A549 (cell line): ENCODE measurements around the gene NAA15. TPM values are rescaled to one million over a fixed set of nuclear protein-coding genes. Genes with fewer than 3 reads are reported as not detected.
A peak's percentile ranks its signal among the peaks of the same experiment; 100 is the strongest.

ENCODE experiments used
- ATAC-seq, 2 experiments: fragments of 200-7000 bp in 1 of 2; fragments of >200 bp in 1 of 2; cut with Nextera tagmentation in 1 of 2; cut with Tn5 transposase in 1 of 2; 3 replicates each; pipeline versions ENCODE4 v1.8.0 to v1.9.1; 2018 to 2020; ENCODE audit warnings: mild to moderate bottlenecking in 1 of 2, moderate library complexity in 1 of 2
- CTCF ChIA-PET: fragments of 300-600 bp; sonication (Branson Sonifier 250); formaldehyde crosslinking; extraction: SDS; loops from one replicate; lab custom pipeline; 2021; ENCODE audit warnings: antibody characterized with exemption, inconsistent platforms; lab: Yijun Ruan, JAX
- POLR2A ChIA-PET: fragments of 350-600 bp; formaldehyde crosslinking; extraction: SDS; loops from one replicate; lab custom pipeline; 2021; ENCODE audit warnings: antibody characterized with exemption, inconsistent platforms; lab: Yijun Ruan, JAX
- DNase-seq, 2 experiments: peaks; one replicate each; pipeline versions ENCODE4 v3.0.0 to v3.0.0-alpha.2; 2011 to 2016; ENCODE audit warnings: low read depth in 1 of 2, low spot score in 1 of 2
- FAIRE-seq: peaks from 2 replicates; lab custom pipeline; 2011; peaks lifted over from hg19 to GRCh38; lab: Jason Lieb, UNC
- H3K27ac ChIP-seq, 2 experiments: fragments of >200 bp; sonication (Bioruptor Twin); formaldehyde crosslinking; 3 replicates each; pipeline ENCODE4 v1.5.1; 2016 to 2017
- H3K4me1 ChIP-seq: fragments of >200 bp; sonication (Bioruptor Twin); formaldehyde crosslinking; 3 replicates; pipeline ENCODE4 v1.6.1; 2016
- H3K4me2 ChIP-seq: fragments of >200 bp; sonication (Bioruptor Twin); formaldehyde crosslinking; 3 replicates; pipeline ENCODE4 v1.6.1; 2016
- H3K4me3 ChIP-seq: fragments of >200 bp; sonication (Bioruptor Twin); formaldehyde crosslinking; 3 replicates; pipeline ENCODE4 v1.5.1; 2016
- H3K9me3 ChIP-seq: fragments of >200 bp; sonication (Bioruptor Twin); formaldehyde crosslinking; 3 replicates; pipeline ENCODE4 v1.6.1; 2016
- BHLHE40 ChIP-seq: IDR thresholded peaks from 2 replicates; pipeline ENCODE4 v1.6.1; 2012; ENCODE audit warnings: low read depth, low read length, inconsistent platforms
- CBX2 ChIP-seq: fragments of 200-600 bp; sonication (generic); IDR thresholded peaks from 2 replicates; pipeline ENCODE4 v1.6.1; 2016; ENCODE audit warnings: low read depth, mild to moderate bottlenecking, borderline replicate concordance
- CHD2 ChIP-seq: fragments of 150-350 bp; IDR thresholded peaks from 2 replicates; pipeline ENCODE4 v1.6.1; 2014; ENCODE audit warnings: low read length; ENCODE audit not compliant: partially characterized antibody
- CHD4 ChIP-seq: fragments of 200-600 bp; sonication (generic); IDR thresholded peaks from 2 replicates; pipeline ENCODE4 v1.6.1; 2016; ENCODE audit warnings: antibody characterized with exemption, mild to moderate bottlenecking, borderline replicate concordance
- EHF ChIP-seq: fragments of 250-450 bp; sonication (Bioruptor Pico); IDR thresholded peaks from 2 replicates; pipeline ENCODE4 v1.5.0; 2020; ENCODE audit warnings: mild to moderate bottlenecking
- EHMT2 ChIP-seq: fragments of 200-600 bp; sonication (generic); IDR thresholded peaks from 2 replicates; pipeline ENCODE4 v1.6.1; 2016; ENCODE audit warnings: antibody characterized with exemption, low read depth, mild to moderate bottlenecking, moderate library complexity
- FOSL2 ChIP-seq, 2 experiments: fragments of 450-650 bp in 1 of 2; fragments of >200 bp in 1 of 2; sonication (Bioruptor Twin) in 1 of 2; formaldehyde crosslinking; IDR thresholded peaks; 2 replicates each; pipeline versions ENCODE4 v1.5.0 to v1.6.1; 2016 to 2020; ENCODE audit warnings: mild to moderate bottlenecking in 1 of 2, moderate library complexity in 1 of 2
- GATA3 ChIP-seq: IDR thresholded peaks from 2 replicates; pipeline ENCODE4 v1.6.1; 2012; ENCODE audit warnings: borderline replicate concordance
- HOXA7 ChIP-seq: fragments of 250-450 bp; sonication (Bioruptor Pico); IDR thresholded peaks from 2 replicates; pipeline ENCODE4 v1.5.0; 2020; ENCODE audit warnings: mild to moderate bottlenecking, moderate library complexity
- JUN ChIP-seq, 2 experiments: fragments of >200 bp; sonication (Bioruptor Twin); formaldehyde crosslinking; IDR thresholded peaks; 2 replicates in 1 of 2; 3 replicates in 1 of 2; pipeline ENCODE4 v1.6.1; 2016 to 2017
- MAZ ChIP-seq: fragments of 150-350 bp; IDR thresholded peaks from 2 replicates; pipeline ENCODE4 v1.6.1; 2014; ENCODE audit warnings: antibody characterized with exemption, low read depth, low read length, borderline replicate concordance
- MYC ChIP-seq: IDR thresholded peaks from 2 replicates; pipeline ENCODE4 v1.6.1; 2012; ENCODE audit warnings: mild to moderate bottlenecking, inconsistent platforms, low read length, improper control_type of control experiment, borderline replicate concordance
- NR3C1 ChIP-seq: fragments of >200 bp; sonication (Bioruptor Twin); formaldehyde crosslinking; IDR thresholded peaks from 3 replicates; pipeline ENCODE4 v1.6.1; 2017
- RFX5 ChIP-seq: fragments of 450-650 bp; IDR thresholded peaks from 2 replicates; pipeline ENCODE4 v1.7.1; 2014; ENCODE audit warnings: antibody characterized with exemption, mild to moderate bottlenecking, moderate library complexity
- SMC3 ChIP-seq: fragments of >200 bp; sonication (Bioruptor Twin); formaldehyde crosslinking; IDR thresholded peaks from 3 replicates; pipeline ENCODE4 v1.6.1; 2018; ENCODE audit warnings: inconsistent platforms
- SREBF2 ChIP-seq: fragments of 450-650 bp; IDR thresholded peaks from 2 replicates; pipeline ENCODE4 v1.6.1; 2014; ENCODE audit warnings: mild to moderate bottlenecking, moderate library complexity
- TP53 ChIP-seq: fragments of 250-450 bp; sonication (Bioruptor Pico); IDR thresholded peaks from 2 replicates; pipeline ENCODE4 v1.5.0; 2021; ENCODE audit warnings: mild to moderate bottlenecking, moderate library complexity
- ZFP36 ChIP-seq: fragments of 450-650 bp; IDR thresholded peaks from 2 replicates; pipeline ENCODE4 v1.6.1; 2014; ENCODE audit warnings: borderline replicate concordance; ENCODE audit not compliant: partially characterized antibody
- WGBS: methylation state at CpG from one replicate; pipeline ENCODE4 v1.1.6; 2017; ENCODE audit errors: missing lambda C conversion rate; 5-methylcytosine and 5-hydroxymethylcytosine counted together
- polyA plus RNA-seq, 4 experiments: library from polyadenylated mRNA; depleted of rRNA in 3 of 4; stranded (reverse); fragments of >200 nt; fragmentation: RNase III in 1 of 4; extraction: RNeasy Plus Mini Kit Qiagen cat#74134 plus additional on column Dnase treatment in 1 of 4; gene quantifications; 2 replicates in 3 of 4; 3 replicates in 1 of 4; pipeline ENCODE4 v1.2.3, GENCODE V29; 2011 to 2017
- TF ChIP-seq, protein P1 (sequence below): fragments of >200 bp; sonication (Bioruptor Twin); formaldehyde crosslinking; IDR thresholded peaks from 3 replicates; pipeline ENCODE4 v1.5.1; 2016
- TF ChIP-seq, protein P2 (sequence below): IDR thresholded peaks from 2 replicates; pipeline ENCODE4 v1.6.1; 2012
- TF ChIP-seq, protein P3 (sequence below): fragments of 150-350 bp; IDR thresholded peaks from 2 replicates; pipeline ENCODE4 v1.6.1; 2014; ENCODE audit warnings: low read depth, mild to moderate bottlenecking, low read length
- TF ChIP-seq, protein P4 (sequence below): fragments of >200 bp; sonication (Bioruptor Twin); formaldehyde crosslinking; IDR thresholded peaks from 3 replicates; pipeline ENCODE4 v1.6.1; 2016
- TF ChIP-seq, protein P5 (sequence below): fragments of >200 bp; sonication (Bioruptor Twin); formaldehyde crosslinking; IDR thresholded peaks from 2 replicates; pipeline ENCODE4 v1.6.1; 2016

Gene NAA15
- polyA plus RNA-seq, 2 of the 4 experiments (the other 2 are of a cell fraction) = 29.2 to 45.2 TPM

DNA sequence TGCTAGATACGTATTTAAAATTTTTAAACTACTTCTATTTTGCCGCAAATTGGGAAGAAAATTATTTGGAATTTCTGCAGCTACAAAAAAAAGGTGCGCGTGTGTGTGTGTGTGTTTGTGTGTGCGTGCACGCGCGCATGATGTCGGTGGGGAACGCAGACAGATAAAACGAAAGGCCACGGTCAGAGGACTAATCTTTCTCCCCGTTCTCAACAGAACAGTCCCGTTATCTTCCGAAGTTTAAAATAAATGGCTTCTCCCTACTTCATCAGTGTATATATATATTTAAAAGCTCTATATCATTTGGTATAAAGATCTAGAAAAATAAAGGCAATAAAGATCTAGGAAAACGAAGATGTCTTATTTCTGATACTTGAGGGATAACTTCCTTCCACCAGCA is 22.8 kb upstream of the NAA15 start:
- WGBS = 93% methylated on average over 16 of the region's 16 CpGs
- Histone ChIP-seq H3K27ac (no peak overlapping the region), H3K4me2 (no peak overlapping the region), H3K4me3 (no peak overlapping the region), H3K9me3 (no peaks in the 10 kb centered on the region), H3K4me1 (0 out of 3 replicates have a peak, but pooled peaks cover 3% of the 10 kb centered on the region)
- DNase-seq = no peak
- no peak for FAIRE-seq
- ChIA-PET CTCF (no interaction called here), POLR2A (no interaction called here)
- TF ChIP-seq SREBF2 (no peak), GATA3 (no peak), CHD2 (no peak), SMC3 (no peak), CHD4 (no peak), RFX5 (no peak), FOSL2 (IDR thresholded peaks at IDR 0.05) (no peak), FOSL2 (CRISPR knock-in tag; IDR thresholded peaks at IDR 0.05) (no peak), JUN (IDR thresholded peaks at IDR 0.05) (no peak), MYC (no peak), MAZ (no peak), HOXA7 (CRISPR knock-in tag) (no peak), BHLHE40 (no peak), NR3C1 (no peak), TP53 (CRISPR knock-in tag) (no peak), ZFP36 (no peak)
- TF ChIP-seq, protein P1, sequence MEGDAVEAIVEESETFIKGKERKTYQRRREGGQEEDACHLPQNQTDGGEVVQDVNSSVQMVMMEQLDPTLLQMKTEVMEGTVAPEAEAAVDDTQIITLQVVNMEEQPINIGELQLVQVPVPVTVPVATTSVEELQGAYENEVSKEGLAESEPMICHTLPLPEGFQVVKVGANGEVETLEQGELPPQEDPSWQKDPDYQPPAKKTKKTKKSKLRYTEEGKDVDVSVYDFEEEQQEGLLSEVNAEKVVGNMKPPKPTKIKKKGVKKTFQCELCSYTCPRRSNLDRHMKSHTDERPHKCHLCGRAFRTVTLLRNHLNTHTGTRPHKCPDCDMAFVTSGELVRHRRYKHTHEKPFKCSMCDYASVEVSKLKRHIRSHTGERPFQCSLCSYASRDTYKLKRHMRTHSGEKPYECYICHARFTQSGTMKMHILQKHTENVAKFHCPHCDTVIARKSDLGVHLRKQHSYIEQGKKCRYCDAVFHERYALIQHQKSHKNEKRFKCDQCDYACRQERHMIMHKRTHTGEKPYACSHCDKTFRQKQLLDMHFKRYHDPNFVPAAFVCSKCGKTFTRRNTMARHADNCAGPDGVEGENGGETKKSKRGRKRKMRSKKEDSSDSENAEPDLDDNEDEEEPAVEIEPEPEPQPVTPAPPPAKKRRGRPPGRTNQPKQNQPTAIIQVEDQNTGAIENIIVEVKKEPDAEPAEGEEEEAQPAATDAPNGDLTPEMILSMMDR = no peak
- TF ChIP-seq, protein P2, sequence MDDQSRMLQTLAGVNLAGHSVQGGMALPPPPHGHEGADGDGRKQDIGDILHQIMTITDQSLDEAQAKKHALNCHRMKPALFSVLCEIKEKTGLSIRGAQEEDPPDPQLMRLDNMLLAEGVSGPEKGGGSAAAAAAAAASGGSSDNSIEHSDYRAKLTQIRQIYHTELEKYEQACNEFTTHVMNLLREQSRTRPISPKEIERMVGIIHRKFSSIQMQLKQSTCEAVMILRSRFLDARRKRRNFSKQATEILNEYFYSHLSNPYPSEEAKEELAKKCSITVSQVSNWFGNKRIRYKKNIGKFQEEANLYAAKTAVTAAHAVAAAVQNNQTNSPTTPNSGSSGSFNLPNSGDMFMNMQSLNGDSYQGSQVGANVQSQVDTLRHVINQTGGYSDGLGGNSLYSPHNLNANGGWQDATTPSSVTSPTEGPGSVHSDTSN = no peak
- TF ChIP-seq, protein P3, sequence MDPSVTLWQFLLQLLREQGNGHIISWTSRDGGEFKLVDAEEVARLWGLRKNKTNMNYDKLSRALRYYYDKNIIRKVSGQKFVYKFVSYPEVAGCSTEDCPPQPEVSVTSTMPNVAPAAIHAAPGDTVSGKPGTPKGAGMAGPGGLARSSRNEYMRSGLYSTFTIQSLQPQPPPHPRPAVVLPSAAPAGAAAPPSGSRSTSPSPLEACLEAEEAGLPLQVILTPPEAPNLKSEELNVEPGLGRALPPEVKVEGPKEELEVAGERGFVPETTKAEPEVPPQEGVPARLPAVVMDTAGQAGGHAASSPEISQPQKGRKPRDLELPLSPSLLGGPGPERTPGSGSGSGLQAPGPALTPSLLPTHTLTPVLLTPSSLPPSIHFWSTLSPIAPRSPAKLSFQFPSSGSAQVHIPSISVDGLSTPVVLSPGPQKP = no peak
- TF ChIP-seq, protein P4, sequence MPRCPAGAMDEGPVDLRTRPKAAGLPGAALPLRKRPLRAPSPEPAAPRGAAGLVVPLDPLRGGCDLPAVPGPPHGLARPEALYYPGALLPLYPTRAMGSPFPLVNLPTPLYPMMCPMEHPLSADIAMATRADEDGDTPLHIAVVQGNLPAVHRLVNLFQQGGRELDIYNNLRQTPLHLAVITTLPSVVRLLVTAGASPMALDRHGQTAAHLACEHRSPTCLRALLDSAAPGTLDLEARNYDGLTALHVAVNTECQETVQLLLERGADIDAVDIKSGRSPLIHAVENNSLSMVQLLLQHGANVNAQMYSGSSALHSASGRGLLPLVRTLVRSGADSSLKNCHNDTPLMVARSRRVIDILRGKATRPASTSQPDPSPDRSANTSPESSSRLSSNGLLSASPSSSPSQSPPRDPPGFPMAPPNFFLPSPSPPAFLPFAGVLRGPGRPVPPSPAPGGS = no peak
- no peak for ATAC-seq

DNA sequence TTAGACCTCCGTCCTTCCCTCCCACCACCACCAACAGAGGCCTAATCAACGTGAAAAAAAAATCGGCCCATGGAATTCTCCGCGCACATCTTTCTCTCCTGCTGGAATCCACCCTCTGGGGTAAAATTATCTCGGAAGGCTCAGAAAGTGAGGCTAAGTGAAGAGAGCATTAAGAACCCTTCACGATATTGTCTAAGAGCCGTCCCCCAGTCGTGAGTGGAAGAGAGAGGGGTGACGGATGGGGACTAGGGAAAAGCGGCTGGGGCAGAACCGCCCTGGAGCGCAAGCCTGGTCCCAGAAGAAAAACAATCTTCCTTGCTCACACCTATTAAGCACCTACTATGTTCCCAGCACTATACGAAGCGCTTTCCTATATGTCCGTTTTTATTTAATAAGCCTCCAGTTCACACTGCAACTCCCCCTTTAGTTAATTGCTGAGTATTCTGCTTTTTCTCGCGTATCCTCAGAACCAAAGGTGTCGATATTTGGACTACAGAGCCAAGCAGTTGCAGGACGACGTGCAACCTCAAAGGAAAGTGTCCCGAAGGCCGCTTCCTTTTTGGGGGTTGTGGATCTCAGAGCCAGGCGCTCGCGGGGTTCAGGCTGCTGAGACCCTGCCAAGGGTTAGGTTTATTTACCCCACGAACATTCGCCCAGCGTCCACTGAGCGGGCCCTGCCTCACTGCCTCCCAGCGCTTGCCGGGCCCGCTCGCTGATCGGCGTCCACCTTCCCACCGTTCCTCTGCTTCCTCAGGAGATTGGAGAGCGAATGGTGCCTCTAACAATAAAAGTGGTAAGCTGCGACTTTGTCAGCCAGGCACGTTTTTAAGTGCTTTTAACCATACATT is 22.2 kb upstream of the NAA15 start:
- ATAC-seq (no peak), DNase-seq (no peak), FAIRE-seq (no peak)
- Histone ChIP-seq H3K4me2 (peak overlapping the region; percentile 84), H3K4me1 (0 out of 3 replicates have a peak, but pooled peaks cover 3% of the 10 kb centered on the region), H3K9me3 (no peaks in the 10 kb centered on the region), H3K27ac (no peak overlapping the region), H3K4me3 (peak overlapping the region; percentile 51)
- ChIA-PET CTCF (no interaction called here), POLR2A (no interaction called here)
- TF ChIP-seq JUN (IDR thresholded peaks at IDR 0.05) (no peak), EHMT2 (no peak), BHLHE40 (no peak), SMC3 (no peak), CHD4 (no peak), CBX2 (no peak), NR3C1 (no peak), EHF (CRISPR knock-in tag) (no peak)
- TF ChIP-seq, protein P5, sequence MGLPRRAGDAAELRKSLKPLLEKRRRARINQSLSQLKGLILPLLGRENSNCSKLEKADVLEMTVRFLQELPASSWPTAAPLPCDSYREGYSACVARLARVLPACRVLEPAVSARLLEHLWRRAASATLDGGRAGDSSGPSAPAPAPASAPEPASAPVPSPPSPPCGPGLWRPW = no peak
- TF ChIP-seq, protein P4 = no peak
- 91% methylated on average over 40 of the region's 40 CpGs for WGBS
